H9 (cell line): ENCODE data around the gene RRAGD. TPM values are rescaled to one million over a fixed set of nuclear protein-coding genes. Genes with fewer than 3 reads are reported as not detected.

ENCODE experiments used
- DNase-seq: peaks from one replicate; pipeline ENCODE4 v3.0.0-alpha.2; 2017
- H2AFZ ChIP-seq: one replicate; pipeline ENCODE4 v1.6.1; 2013; ENCODE audit warnings: mild to moderate bottlenecking, low read length, control low read depth, moderate library complexity
- H2AK5ac ChIP-seq: 2 replicates; pipeline ENCODE4 v1.6.1; 2013; ENCODE audit warnings: low read length, control low read depth, mixed read lengths; ENCODE audit not compliant: insufficient read length
- H2BK120ac ChIP-seq: one replicate; pipeline ENCODE4 v1.6.1; 2013; ENCODE audit warnings: low read depth, mild to moderate bottlenecking, low read length, control low read depth, inconsistent platforms; ENCODE audit not compliant: poor library complexity, severe bottlenecking
- H2BK12ac ChIP-seq: 2 replicates; pipeline ENCODE4 v1.6.1; 2013; ENCODE audit warnings: low read length, control low read depth, mixed read lengths, low read depth; ENCODE audit not compliant: insufficient read length
- H2BK15ac ChIP-seq: 2 replicates; pipeline ENCODE4 v1.6.1; 2013; ENCODE audit warnings: low read depth, low read length, control low read depth
- H2BK20ac ChIP-seq: one replicate; pipeline ENCODE4 v1.6.1; 2013; ENCODE audit warnings: low read depth, mild to moderate bottlenecking, low read length, control low read depth, inconsistent platforms; ENCODE audit not compliant: poor library complexity, severe bottlenecking
- H2BK5ac ChIP-seq: 2 replicates; pipeline ENCODE4 v1.6.1; 2013; ENCODE audit warnings: low read length, control low read depth, mixed read lengths; ENCODE audit not compliant: insufficient read length
- H3K14ac ChIP-seq: 2 replicates; pipeline ENCODE4 v1.6.1; 2013; ENCODE audit warnings: low read length, control low read depth; ENCODE audit not compliant: insufficient read depth
- H3K18ac ChIP-seq: 2 replicates; pipeline ENCODE4 v1.6.1; 2013; ENCODE audit warnings: low read depth, mild to moderate bottlenecking, mixed read lengths, low read length, control low read depth; ENCODE audit not compliant: insufficient read length
- H3K23ac ChIP-seq: 2 replicates; pipeline ENCODE4 v1.6.1; 2013; ENCODE audit warnings: low read length, control low read depth, mixed read lengths, low read depth; ENCODE audit not compliant: insufficient read length
- H3K23me2 ChIP-seq: 2 replicates; pipeline ENCODE4 v1.6.1; 2013; ENCODE audit warnings: low read depth, mild to moderate bottlenecking, mixed read lengths, low read length, control low read depth; ENCODE audit not compliant: insufficient read length, poor library complexity, severe bottlenecking
- H3K27ac ChIP-seq: 2 replicates; pipeline ENCODE4 v1.5.1; 2013; ENCODE audit warnings: low read length, control low read depth, mixed read lengths, low read depth; ENCODE audit not compliant: insufficient read length
- H3K27me3 ChIP-seq: 2 replicates; pipeline ENCODE4 v1.6.1; 2013; ENCODE audit warnings: low read length, control low read depth, inconsistent platforms; ENCODE audit not compliant: insufficient read depth
- H3K4ac ChIP-seq: 2 replicates; pipeline ENCODE4 v1.6.1; 2013; ENCODE audit warnings: low read depth, mild to moderate bottlenecking, control low read depth, inconsistent platforms, low read length, moderate library complexity
- H3K4me1 ChIP-seq: 2 replicates; pipeline ENCODE4 v1.6.1; 2013; ENCODE audit warnings: low read length, control low read depth, inconsistent platforms; ENCODE audit not compliant: insufficient read depth
- H3K4me2 ChIP-seq: 2 replicates; pipeline ENCODE4 v1.6.1; 2013; ENCODE audit warnings: low read length, control low read depth, mixed read lengths; ENCODE audit not compliant: insufficient read length, insufficient read depth
- H3K56ac ChIP-seq: 2 replicates; pipeline ENCODE4 v1.6.1; 2013; ENCODE audit warnings: low read depth, mild to moderate bottlenecking, mixed read lengths, low read length, control low read depth; ENCODE audit not compliant: insufficient read length
- H3K79me1 ChIP-seq: 2 replicates; pipeline ENCODE4 v1.6.1; 2013; ENCODE audit warnings: low read depth, mild to moderate bottlenecking, moderate library complexity, low read length, control low read depth, inconsistent platforms; ENCODE audit not compliant: insufficient read depth, poor library complexity, severe bottlenecking
- H3K79me2 ChIP-seq: 2 replicates; pipeline ENCODE4 v1.6.1; 2013; ENCODE audit warnings: low read length, control low read depth, inconsistent platforms; ENCODE audit not compliant: insufficient read depth
- H3K9ac ChIP-seq: 2 replicates; pipeline ENCODE4 v1.6.1; 2013; ENCODE audit warnings: low read length, control low read depth, mixed read lengths; ENCODE audit not compliant: insufficient read length; ENCODE audit errors: extremely low read depth
- H3K9me3 ChIP-seq: one replicate; pipeline ENCODE4 v1.6.1; 2013; ENCODE audit warnings: low read depth, low read length, inconsistent platforms; ENCODE audit not compliant: control insufficient read depth
- H3T11ph ChIP-seq: one replicate; pipeline ENCODE4 v1.6.1; 2013; ENCODE audit warnings: mild to moderate bottlenecking, low read length, control low read depth, inconsistent platforms
- H4K20me1 ChIP-seq: one replicate; pipeline ENCODE4 v1.6.1; 2013; ENCODE audit not compliant: control insufficient read depth, insufficient read length, insufficient read depth
- H4K5ac ChIP-seq: 2 replicates; pipeline ENCODE4 v1.6.1; 2013; ENCODE audit warnings: low read depth, mild to moderate bottlenecking, mixed read lengths, low read length, control low read depth; ENCODE audit not compliant: insufficient read length
- H4K8ac ChIP-seq: replicated peaks from 2 replicates; pipeline ENCODE4 v1.6.1; 2013; ENCODE audit warnings: low read length, control low read depth, mixed read lengths, low read depth; ENCODE audit not compliant: insufficient read length
- H4K91ac ChIP-seq: 2 replicates; pipeline ENCODE4 v1.6.1; 2013; ENCODE audit warnings: low read depth, mild to moderate bottlenecking, moderate library complexity, mixed read lengths, low read length, control low read depth; ENCODE audit not compliant: insufficient read length
- H3K27ac Mint-ChIP-seq, 3 experiments: 2 replicates in 2 of 3; 3 replicates in 1 of 3; pipeline ENCODE4 v1.8.0; 2020 to 2021; ENCODE audit warnings: mixed read lengths in 3 of 3, mild to moderate bottlenecking in 1 of 3, moderate library complexity in 1 of 3
- H3K27me3 Mint-ChIP-seq: 2 replicates; pipeline ENCODE4 v1.8.0; 2021; ENCODE audit warnings: low read depth, mild to moderate bottlenecking, moderate library complexity, mixed read lengths
- H3K36me3 Mint-ChIP-seq, 3 experiments: 2 replicates in 2 of 3; 3 replicates in 1 of 3; pipeline ENCODE4 v1.8.0; 2020 to 2021; ENCODE audit warnings: low read depth in 3 of 3, mixed read lengths in 3 of 3; ENCODE audit not compliant: insufficient read depth in 1 of 3
- H3K4me1 Mint-ChIP-seq, 2 experiments: 2 replicates each; pipeline ENCODE4 v1.8.0; 2020; ENCODE audit warnings: mixed read lengths in 2 of 2
- H3K4me3 Mint-ChIP-seq, 2 experiments: 2 replicates in 1 of 2; 3 replicates in 1 of 2; pipeline ENCODE4 v1.8.0; 2020 to 2021; ENCODE audit warnings: mild to moderate bottlenecking in 2 of 2, mixed read lengths in 2 of 2, moderate library complexity in 1 of 2
- H3K9me3 Mint-ChIP-seq, 2 experiments: 2 replicates in 1 of 2; 3 replicates in 1 of 2; pipeline ENCODE4 v1.8.0; 2020; ENCODE audit warnings: mild to moderate bottlenecking in 2 of 2, mixed read lengths in 2 of 2, moderate library complexity in 1 of 2
- WGBS: extraction: QIAGEN DNeasy Blood & Tissue Kit; methylation state at CpG from one replicate; pipeline ENCODE4 v1.1.7; 2013; ENCODE audit warnings: missing lambda C conversion rate, low lambda C conversion rate, mixed read lengths; ENCODE audit not compliant: insufficient read length; ENCODE audit errors: extremely low coverage; 5-methylcytosine and 5-hydroxymethylcytosine counted together
- total RNA-seq: library from RNA; stranded (reverse); gene quantifications from 2 replicates; pipeline ENCODE4 v1.2.1, GENCODE V29; 2021
- TF ChIP-seq, protein P1 (sequence below): fragments of 200-600 bp; sonication (generic); conservative IDR thresholded peaks from 3 replicates; pipeline ENCODE4 v1.8.0; 2021; ENCODE audit warnings: antibody characterized with exemption, mild to moderate bottlenecking

The RRAGD gene
- total RNA-seq, 1 experiment from 2014 or later, result 10.6 TPM

DNA sequence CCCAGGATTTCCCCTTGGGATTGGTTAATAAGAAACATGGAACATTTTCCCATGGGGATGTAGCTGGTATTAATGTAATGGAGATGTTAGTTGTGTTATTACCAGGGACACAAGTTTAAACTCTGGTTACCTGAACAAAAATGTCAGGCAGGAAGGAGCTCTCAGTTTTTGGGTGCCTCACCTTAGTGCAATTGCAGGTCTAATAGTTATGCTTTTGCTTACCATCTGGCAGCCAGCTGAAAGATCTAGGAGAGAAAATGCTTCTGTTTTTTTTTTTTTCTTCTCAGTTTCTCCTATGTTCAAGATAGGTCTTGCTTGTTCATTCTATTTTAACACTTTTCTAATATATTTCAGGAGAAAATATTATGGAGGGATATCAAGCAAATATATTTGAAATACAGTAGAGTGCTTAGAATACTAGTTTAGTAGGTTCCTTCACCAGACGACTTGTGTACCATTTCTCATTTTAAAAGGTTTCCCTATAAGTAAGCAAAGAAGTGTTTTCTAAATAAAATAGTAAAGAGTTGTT lies 55.4 kb downstream of the RRAGD start:
- Histone ChIP-seq H2AK5ac (no peak overlapping the region), H3K4me1 (no peaks in the 10 kb centered on the region), H3K4ac (no peak overlapping the region), H3K9me3 (no peaks in the 10 kb centered on the region), H3K27ac (no peak overlapping the region), H4K8ac (no peak overlapping the region), H2BK20ac (no peak overlapping the region), H4K91ac (no peak overlapping the region), H4K20me1 (no peaks in the 10 kb centered on the region), H3K79me1 (no peaks in the 10 kb centered on the region), H3K23ac (no peak overlapping the region), H2BK12ac (no peak overlapping the region), H2BK15ac (no peak overlapping the region), H3K4me2 (no peak overlapping the region), H2BK5ac (no peak overlapping the region), H3T11ph (no peak overlapping the region), H3K56ac (no peak overlapping the region), H3K27me3 (no peaks in the 10 kb centered on the region), H4K5ac (no peak overlapping the region), H3K23me2 (peaks cover 7% of the 10 kb centered on the region), H3K79me2 (no peaks in the 10 kb centered on the region), H2AFZ (no peak overlapping the region), H3K14ac (no peak overlapping the region), H2BK120ac (no peak overlapping the region), H3K9ac (no peak overlapping the region), H3K18ac (no peak overlapping the region)
- Mint-ChIP-seq H3K4me1 (peaks cover 18 to 23% of the 10 kb centered on the region in 2 experiments), H3K36me3 (0 out of 7 replicates have a peak, but pooled peaks cover 0 to 2% (median 0%) of the 10 kb centered on the region in 3 experiments), H3K27ac (no peak overlapping the region), H3K27me3 (peaks cover 10% of the 10 kb centered on the region), H3K9me3 (no peaks in the 10 kb centered on the region; a peak in 2 of 5 replicates), H3K4me3 (no peak overlapping the region)
- no peak for DNase-seq
- TF ChIP-seq, protein P1, sequence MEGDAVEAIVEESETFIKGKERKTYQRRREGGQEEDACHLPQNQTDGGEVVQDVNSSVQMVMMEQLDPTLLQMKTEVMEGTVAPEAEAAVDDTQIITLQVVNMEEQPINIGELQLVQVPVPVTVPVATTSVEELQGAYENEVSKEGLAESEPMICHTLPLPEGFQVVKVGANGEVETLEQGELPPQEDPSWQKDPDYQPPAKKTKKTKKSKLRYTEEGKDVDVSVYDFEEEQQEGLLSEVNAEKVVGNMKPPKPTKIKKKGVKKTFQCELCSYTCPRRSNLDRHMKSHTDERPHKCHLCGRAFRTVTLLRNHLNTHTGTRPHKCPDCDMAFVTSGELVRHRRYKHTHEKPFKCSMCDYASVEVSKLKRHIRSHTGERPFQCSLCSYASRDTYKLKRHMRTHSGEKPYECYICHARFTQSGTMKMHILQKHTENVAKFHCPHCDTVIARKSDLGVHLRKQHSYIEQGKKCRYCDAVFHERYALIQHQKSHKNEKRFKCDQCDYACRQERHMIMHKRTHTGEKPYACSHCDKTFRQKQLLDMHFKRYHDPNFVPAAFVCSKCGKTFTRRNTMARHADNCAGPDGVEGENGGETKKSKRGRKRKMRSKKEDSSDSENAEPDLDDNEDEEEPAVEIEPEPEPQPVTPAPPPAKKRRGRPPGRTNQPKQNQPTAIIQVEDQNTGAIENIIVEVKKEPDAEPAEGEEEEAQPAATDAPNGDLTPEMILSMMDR, result no peak
- WGBS, result no CpG with 5 or more reads among the region's 1 CpG
